ENCODE data around the gene MTG2.

The MTG2 gene

DNA sequence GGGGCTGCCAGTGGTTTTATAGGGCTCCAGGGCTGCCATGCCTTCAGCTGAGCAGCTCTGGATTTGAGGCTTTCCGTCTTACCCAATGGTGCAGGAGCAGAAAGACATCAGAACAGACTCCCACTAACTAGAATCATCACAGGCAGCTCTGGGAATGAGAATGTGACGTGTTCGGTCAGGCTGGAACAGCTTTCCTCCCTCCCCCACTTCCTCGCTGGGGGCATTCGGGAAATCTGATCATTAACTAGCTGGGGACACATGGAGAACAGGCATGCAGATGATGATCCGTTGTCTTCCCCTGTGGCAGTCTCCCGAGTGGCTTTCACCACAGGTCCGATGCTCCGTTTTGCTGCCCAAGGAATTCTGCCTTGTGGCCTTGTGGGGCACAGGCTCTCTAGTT, 5.5 kb upstream of the MTG2 start:
- no peak overlapping the region for H3K23ac ChIP-seq (ENCODE audit: low read length in 2 of 2)
- DNase-seq, result no peak
- H4K8ac ChIP-seq (ENCODE audit: low read length), result no peak overlapping the region
- peaks cover 51 to 53% of the 10 kb centered on the region in 2 experiments for H3K36me3 ChIP-seq (ENCODE audit: control insufficient read depth in 1 of 2, insufficient read depth in 2 of 2, low read depth in 1 of 2, low read length in 2 of 2)
- H3K14ac ChIP-seq (ENCODE audit: low read length in 2 of 2), result no peak overlapping the region
- H3K79me1 ChIP-seq (replicated peaks; ENCODE audit: low read length, poor library complexity, severe bottlenecking), result peaks cover 22% of the 10 kb centered on the region
- no peaks in the 10 kb centered on the region for H3K27me3 ChIP-seq (ENCODE audit: control insufficient read depth in 1 of 2, insufficient read depth in 1 of 2, low read length in 2 of 2)
- peaks cover 12% of the 10 kb centered on the region for H3K4me1 ChIP-seq (ENCODE audit: control insufficient read depth, insufficient read depth, low read depth, low read length)
- no peak overlapping the region for H2BK120ac ChIP-seq (ENCODE audit: low read depth, low read length)
- no peak overlapping the region for H3K4ac ChIP-seq (ENCODE audit: low read depth in 1 of 2, low read length in 2 of 2)
- no peak overlapping the region for H2AFZ ChIP-seq (ENCODE audit: low read depth, low read length)
- no peak overlapping the region for H2BK12ac ChIP-seq (ENCODE audit: low read length in 2 of 2)
- H3K9ac ChIP-seq (ENCODE audit: low read length), result no peak overlapping the region
- no peak overlapping the region for H2BK5ac ChIP-seq (ENCODE audit: low read depth, low read length, poor library complexity, severe bottlenecking)
- H3K4me3 ChIP-seq (ENCODE audit: insufficient read depth in 1 of 2, low read depth in 1 of 2, low read length in 2 of 2), result no peak overlapping the region
- WGBS, result 93% methylated on average over 9 of the region's 9 CpGs
- peak overlapping the region; percentile 20 for H3K27ac ChIP-seq (ENCODE audit: low read length, poor library complexity, severe bottlenecking)
- H4K91ac ChIP-seq (ENCODE audit: low read length), result no peak overlapping the region
- H3K4me2 ChIP-seq (ENCODE audit: low read length, poor library complexity, severe bottlenecking), result peak overlapping the region; percentile 8
- H3K9me3 ChIP-seq (ENCODE audit: control insufficient read depth, low read length), result no peaks in the 10 kb centered on the region
- no peak overlapping the region for H2AK5ac ChIP-seq (ENCODE audit: low read length, severe bottlenecking)
- H3K18ac ChIP-seq (ENCODE audit: low read depth in 1 of 2, low read length in 2 of 2), result no peak overlapping the region
- no peak overlapping the region for H2BK15ac ChIP-seq (ENCODE audit: low read depth, poor library complexity, severe bottlenecking)

DNA sequence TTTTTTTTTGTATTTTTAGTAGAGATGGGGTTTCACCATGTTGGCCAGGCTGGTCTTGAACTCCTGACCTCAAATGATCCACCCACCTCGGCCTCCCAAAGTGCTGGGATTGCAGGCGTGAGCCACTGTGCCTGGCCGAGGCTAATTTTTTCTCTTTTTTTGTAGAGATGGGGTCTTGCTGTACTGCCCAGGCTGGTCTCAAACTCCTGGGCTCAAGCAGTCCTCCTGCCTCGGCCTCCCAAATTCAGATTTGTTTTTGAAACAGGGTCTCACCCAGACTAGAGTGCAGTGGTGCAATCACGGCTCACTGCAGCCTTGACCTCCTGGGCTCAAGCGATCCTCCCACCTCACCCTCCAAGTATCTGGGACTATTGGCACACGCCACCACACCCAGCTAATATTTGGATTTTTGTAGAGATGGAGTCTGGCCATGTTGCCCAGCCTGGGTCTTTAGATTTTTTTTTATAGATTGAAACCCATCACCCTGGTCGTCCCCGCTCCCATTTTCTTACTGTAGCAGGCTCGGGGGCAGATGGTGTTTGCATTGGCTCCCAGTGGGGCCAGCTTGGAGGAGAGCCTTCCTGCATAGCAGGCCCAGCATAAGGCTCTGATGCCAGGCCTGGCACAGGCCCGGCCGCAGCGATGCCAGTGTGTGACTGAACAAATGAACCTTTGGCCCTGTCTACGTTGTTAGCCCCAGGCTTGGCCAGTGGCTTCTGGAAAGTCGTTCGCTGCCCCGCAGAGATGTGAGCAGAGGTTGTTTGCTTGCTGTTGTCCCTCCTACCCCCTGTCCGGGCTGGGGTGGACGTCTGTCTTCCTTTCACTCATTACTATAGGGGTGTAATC, 4.3 kb upstream of the MTG2 start:
- no peak overlapping the region for H3K4ac ChIP-seq (ENCODE audit: low read depth in 1 of 2, low read length in 2 of 2)
- no peak overlapping the region for H4K91ac ChIP-seq (ENCODE audit: low read length)
- no peak for DNase-seq
- H3K9ac ChIP-seq (ENCODE audit: low read length), result no peak overlapping the region
- H3K4me2 ChIP-seq (ENCODE audit: low read length, poor library complexity, severe bottlenecking), result no peak overlapping the region
- H2AK5ac ChIP-seq (ENCODE audit: low read length, severe bottlenecking), result no peak overlapping the region
- H3K14ac ChIP-seq (ENCODE audit: low read length in 2 of 2), result no peak overlapping the region
- 98% methylated on average over 15 of the region's 19 CpGs for WGBS
- no peak overlapping the region for H3K27ac ChIP-seq (ENCODE audit: low read length, poor library complexity, severe bottlenecking)
- no peak overlapping the region for H2BK120ac ChIP-seq (ENCODE audit: low read depth, low read length)
- no peak overlapping the region for H2BK15ac ChIP-seq (ENCODE audit: low read depth, poor library complexity, severe bottlenecking)
- H2AFZ ChIP-seq (ENCODE audit: low read depth, low read length), result no peak overlapping the region
- no peak overlapping the region for H2BK5ac ChIP-seq (ENCODE audit: low read depth, low read length, poor library complexity, severe bottlenecking)
- peaks cover 43 to 47% of the 10 kb centered on the region in 2 experiments for H3K36me3 ChIP-seq (ENCODE audit: control insufficient read depth in 1 of 2, insufficient read depth in 2 of 2, low read depth in 1 of 2, low read length in 2 of 2)
- no peak overlapping the region for H2BK12ac ChIP-seq (ENCODE audit: low read length in 2 of 2)
- no peak overlapping the region for H4K8ac ChIP-seq (ENCODE audit: low read length)
- no peak overlapping the region for H3K18ac ChIP-seq (ENCODE audit: low read depth in 1 of 2, low read length in 2 of 2)
- H3K23ac ChIP-seq (ENCODE audit: low read length in 2 of 2), result no peak overlapping the region
- H3K9me3 ChIP-seq (ENCODE audit: control insufficient read depth, low read length), result no peaks in the 10 kb centered on the region
- peaks cover 12% of the 10 kb centered on the region for H3K4me1 ChIP-seq (ENCODE audit: control insufficient read depth, insufficient read depth, low read depth, low read length)
- H3K27me3 ChIP-seq (ENCODE audit: control insufficient read depth in 1 of 2, insufficient read depth in 1 of 2, low read length in 2 of 2), result no peaks in the 10 kb centered on the region
- H3K79me1 ChIP-seq (replicated peaks; ENCODE audit: low read length, poor library complexity, severe bottlenecking), result peaks cover 26% of the 10 kb centered on the region
- no peak overlapping the region for H3K4me3 ChIP-seq (ENCODE audit: insufficient read depth in 1 of 2, low read depth in 1 of 2, low read length in 2 of 2)

DNA sequence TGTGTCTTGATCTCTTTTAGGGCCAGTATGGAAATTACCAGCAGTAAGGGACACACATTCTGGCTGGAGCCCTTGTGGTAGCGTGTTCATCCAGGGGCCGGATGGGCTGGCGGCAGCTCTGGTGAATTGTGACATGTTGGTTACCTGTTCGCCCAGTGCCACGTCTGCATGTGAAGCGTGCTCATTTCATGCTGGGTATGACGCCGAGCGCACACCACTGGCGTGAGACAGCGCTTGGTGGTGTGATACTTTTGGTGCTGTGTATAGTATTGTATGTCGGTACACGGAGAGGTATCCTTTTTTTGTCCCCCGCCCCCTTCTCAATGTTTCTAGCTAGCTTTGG, 3.7 kb upstream of the MTG2 start:
- H3K79me1 ChIP-seq (replicated peaks; ENCODE audit: low read length, poor library complexity, severe bottlenecking), result peaks cover 27% of the 10 kb centered on the region

GRCh38 chr20:62181808-62182207, 1.0 kb upstream of the MTG2 start:
- no peak overlapping the region for H2BK12ac ChIP-seq (ENCODE audit: low read length in 2 of 2)
- H3K9ac ChIP-seq (ENCODE audit: low read length), result peak overlapping the region; percentile 99
- H3K79me1 ChIP-seq (replicated peaks; ENCODE audit: low read length, poor library complexity, severe bottlenecking), result peaks cover 29% of the 10 kb centered on the region
- no peak overlapping the region for H3K14ac ChIP-seq (ENCODE audit: low read length in 2 of 2)
- H2BK5ac ChIP-seq (ENCODE audit: low read depth, low read length, poor library complexity, severe bottlenecking), result no peak overlapping the region
- H2BK15ac ChIP-seq (ENCODE audit: low read depth, poor library complexity, severe bottlenecking), result no peak overlapping the region
- H4K91ac ChIP-seq (ENCODE audit: low read length), result no peak overlapping the region
- no peak overlapping the region for H2BK120ac ChIP-seq (ENCODE audit: low read depth, low read length)
- DNase-seq, result no peak
- 100% methylated on average over 1 of the region's 2 CpGs for WGBS
- H3K4ac ChIP-seq (ENCODE audit: low read depth in 1 of 2, low read length in 2 of 2), result no peak overlapping the region
- peak overlapping the region; percentile 35 for H3K4me2 ChIP-seq (ENCODE audit: low read length, poor library complexity, severe bottlenecking)
- H3K9me3 ChIP-seq (ENCODE audit: control insufficient read depth, low read length), result no peaks in the 10 kb centered on the region
- H3K4me1 ChIP-seq (ENCODE audit: control insufficient read depth, insufficient read depth, low read depth, low read length), result peaks cover 19% of the 10 kb centered on the region
- no peak overlapping the region for H3K27ac ChIP-seq (ENCODE audit: low read length, poor library complexity, severe bottlenecking)
- H3K18ac ChIP-seq (ENCODE audit: low read depth in 1 of 2, low read length in 2 of 2), result no peak overlapping the region
- no peaks in the 10 kb centered on the region for H3K27me3 ChIP-seq (ENCODE audit: control insufficient read depth in 1 of 2, insufficient read depth in 1 of 2, low read length in 2 of 2)
- H2AFZ ChIP-seq (ENCODE audit: low read depth, low read length), result no peak overlapping the region
- no peak overlapping the region for H3K23ac ChIP-seq (ENCODE audit: low read length in 2 of 2)
- no peak overlapping the region for H4K8ac ChIP-seq (ENCODE audit: low read length)
- H3K4me3 ChIP-seq (ENCODE audit: insufficient read depth in 1 of 2, low read depth in 1 of 2, low read length in 2 of 2), result peak overlapping the region in 1 of 2 experiments; percentile 98
- H3K36me3 ChIP-seq (ENCODE audit: control insufficient read depth in 1 of 2, insufficient read depth in 2 of 2, low read depth in 1 of 2, low read length in 2 of 2), result peaks cover 21 to 24% of the 10 kb centered on the region in 2 experiments
- no peak overlapping the region for H2AK5ac ChIP-seq (ENCODE audit: low read length, severe bottlenecking)

More for the DNA sequence above, 3.7 kb upstream of the MTG2 start:
- Histone ChIP-seq H4K91ac (ENCODE audit: low read length) (no peak overlapping the region), H3K9ac (ENCODE audit: low read length) (no peak overlapping the region), H3K14ac (ENCODE audit: low read length in 2 of 2) (no peak overlapping the region), H2AK5ac (ENCODE audit: low read length, severe bottlenecking) (no peak overlapping the region), H3K23ac (ENCODE audit: low read length in 2 of 2) (no peak overlapping the region), H3K9me3 (ENCODE audit: control insufficient read depth, low read length) (no peaks in the 10 kb centered on the region), H3K27ac (ENCODE audit: low read length, poor library complexity, severe bottlenecking) (no peak overlapping the region), H3K4me3 (ENCODE audit: insufficient read depth in 1 of 2, low read depth in 1 of 2, low read length in 2 of 2) (no peak overlapping the region), H3K27me3 (ENCODE audit: control insufficient read depth in 1 of 2, insufficient read depth in 1 of 2, low read length in 2 of 2) (no peaks in the 10 kb centered on the region), H2BK5ac (ENCODE audit: low read depth, low read length, poor library complexity, severe bottlenecking) (no peak overlapping the region), H3K36me3 (ENCODE audit: control insufficient read depth in 1 of 2, insufficient read depth in 2 of 2, low read depth in 1 of 2, low read length in 2 of 2) (peaks cover 40 to 45% of the 10 kb centered on the region in 2 experiments), H2BK15ac (ENCODE audit: low read depth, poor library complexity, severe bottlenecking) (no peak overlapping the region), H3K4me1 (ENCODE audit: control insufficient read depth, insufficient read depth, low read depth, low read length) (peaks cover 15% of the 10 kb centered on the region), H3K18ac (ENCODE audit: low read depth in 1 of 2, low read length in 2 of 2) (no peak overlapping the region), H2BK12ac (ENCODE audit: low read length in 2 of 2) (no peak overlapping the region), H3K4me2 (ENCODE audit: low read length, poor library complexity, severe bottlenecking) (no peak overlapping the region), H2AFZ (ENCODE audit: low read depth, low read length) (no peak overlapping the region), H2BK120ac (ENCODE audit: low read depth, low read length) (no peak overlapping the region), H4K8ac (ENCODE audit: low read length) (no peak overlapping the region), H3K4ac (ENCODE audit: low read depth in 1 of 2, low read length in 2 of 2) (no peak overlapping the region)
- 98% methylated on average over 14 of the region's 14 CpGs for WGBS
- DNase-seq, result no peak
